Hypothalamus (tissue), 51 donors: ENCODE results near the gene ZNF593.

ENCODE experiments used
- DNase-seq, 51 donors: peaks; one replicate each; lab custom pipeline; 2025; lab: John Stamatoyannopoulos, UW

ZNF593 gene

GRCh38 chr1:26197813-26198212 lies 28.1 kb downstream of the ZNF593 start:
- no peak for DNase-seq

- DNase-seq: no peak
Measured at GRCh38 chr1:26200413-26200812, 30.7 kb downstream of the ZNF593 start.

- DNase-seq: no peak
Measured at GRCh38 chr1:26203642-26204318, 34.1 kb downstream of the ZNF593 start.

GRCh38 chr1:26210147-26210870 lies 40.6 kb downstream of the ZNF593 start:
- no peak for DNase-seq

GRCh38 chr1:26212726-26213125 lies 43.0 kb downstream of the ZNF593 start:
- DNase-seq: no peak

GRCh38 chr1:26213335-26213905 lies 43.7 kb downstream of the ZNF593 start:
- no peak for DNase-seq

- DNase-seq: no peak
Measured at GRCh38 chr1:26215246-26215645, 45.5 kb downstream of the ZNF593 start.

GRCh38 chr1:26218906-26219494 lies 49.3 kb downstream of the ZNF593 start:
- DNase-seq: no peak
